Measurements from ENCODE around the gene DDX39B.

DNA sequence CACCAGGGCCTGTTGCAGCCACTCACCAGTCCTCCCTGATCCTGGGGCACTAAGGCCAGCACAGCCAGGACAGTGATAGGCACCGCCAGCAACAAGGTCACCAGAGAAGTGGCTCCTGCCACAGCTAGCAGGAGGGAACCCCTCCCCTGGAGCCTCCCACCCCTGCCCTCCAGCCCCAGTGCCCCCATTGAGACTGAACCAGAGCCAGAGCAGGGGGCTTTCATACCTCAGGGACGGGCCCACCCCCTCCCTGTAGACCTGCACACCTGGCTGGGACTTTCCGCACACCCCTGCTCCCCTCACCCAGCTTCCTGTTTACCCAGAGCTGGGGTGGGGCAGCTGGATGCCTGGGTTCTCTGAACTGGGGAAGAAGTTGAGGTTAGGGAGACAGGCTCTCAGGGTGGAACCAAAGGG, 40.4 kb upstream of the DDX39B start, which contains the start of gene LTB:
- TF ChIP-seq, protein P1, sequence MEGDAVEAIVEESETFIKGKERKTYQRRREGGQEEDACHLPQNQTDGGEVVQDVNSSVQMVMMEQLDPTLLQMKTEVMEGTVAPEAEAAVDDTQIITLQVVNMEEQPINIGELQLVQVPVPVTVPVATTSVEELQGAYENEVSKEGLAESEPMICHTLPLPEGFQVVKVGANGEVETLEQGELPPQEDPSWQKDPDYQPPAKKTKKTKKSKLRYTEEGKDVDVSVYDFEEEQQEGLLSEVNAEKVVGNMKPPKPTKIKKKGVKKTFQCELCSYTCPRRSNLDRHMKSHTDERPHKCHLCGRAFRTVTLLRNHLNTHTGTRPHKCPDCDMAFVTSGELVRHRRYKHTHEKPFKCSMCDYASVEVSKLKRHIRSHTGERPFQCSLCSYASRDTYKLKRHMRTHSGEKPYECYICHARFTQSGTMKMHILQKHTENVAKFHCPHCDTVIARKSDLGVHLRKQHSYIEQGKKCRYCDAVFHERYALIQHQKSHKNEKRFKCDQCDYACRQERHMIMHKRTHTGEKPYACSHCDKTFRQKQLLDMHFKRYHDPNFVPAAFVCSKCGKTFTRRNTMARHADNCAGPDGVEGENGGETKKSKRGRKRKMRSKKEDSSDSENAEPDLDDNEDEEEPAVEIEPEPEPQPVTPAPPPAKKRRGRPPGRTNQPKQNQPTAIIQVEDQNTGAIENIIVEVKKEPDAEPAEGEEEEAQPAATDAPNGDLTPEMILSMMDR (IDR thresholded peaks at IDR 0.05): no peak
- TF ChIP-seq POLR2A (IDR thresholded peaks at IDR 0.05): no peak
